ENCODE results near the gene SOX5.

SOX5 gene

GRCh38 chr12:23670684-23671083 is 278.8 kb downstream of the SOX5 start:
- DNase-seq = no peak

- no peak for DNase-seq
Observed at GRCh38 chr12:23669691-23670090, 279.8 kb downstream of the SOX5 start.

GRCh38 chr12:23666866-23667265 is 282.6 kb downstream of the SOX5 start:
- DNase-seq = no peak

GRCh38 chr12:23662966-23663365 is 286.5 kb downstream of the SOX5 start:
- peak; percentile 15 for DNase-seq

GRCh38 chr12:23659131-23659530 is 290.3 kb downstream of the SOX5 start:
- DNase-seq = no peak

GRCh38 chr12:23657598-23657997 is 291.9 kb downstream of the SOX5 start:
- DNase-seq = no peak

GRCh38 chr12:23655884-23656283 is 293.6 kb downstream of the SOX5 start:
- no peak for DNase-seq

- no peak for DNase-seq
Observed at GRCh38 chr12:23655112-23655511, 294.4 kb downstream of the SOX5 start.

- DNase-seq = no peak
Observed at GRCh38 chr12:23648546-23648945, 300.9 kb downstream of the SOX5 start.

GRCh38 chr12:23640754-23641153 is 308.7 kb downstream of the SOX5 start:
- DNase-seq = no peak

- DNase-seq = no peak
Observed at GRCh38 chr12:23634344-23634743, 315.1 kb downstream of the SOX5 start.

GRCh38 chr12:23631786-23632377 is 317.6 kb downstream of the SOX5 start:
- DNase-seq = no peak

GRCh38 chr12:23630524-23630923 is 318.9 kb downstream of the SOX5 start:
- no peak for DNase-seq

- DNase-seq = no peak
Observed at GRCh38 chr12:23628806-23629205, 320.7 kb downstream of the SOX5 start.

GRCh38 chr12:23626791-23627190 is 322.7 kb downstream of the SOX5 start:
- no peak for DNase-seq

GRCh38 chr12:23621900-23622299 is 327.6 kb downstream of the SOX5 start:
- no peak for DNase-seq

- DNase-seq = no peak
Observed at GRCh38 chr12:23618718-23619117, 330.8 kb downstream of the SOX5 start.

GRCh38 chr12:23617749-23618148 is 331.7 kb downstream of the SOX5 start:
- DNase-seq = peak; percentile 96

GRCh38 chr12:23614280-23614679 is 335.2 kb downstream of the SOX5 start:
- DNase-seq = no peak

GRCh38 chr12:23611320-23611719 is 338.1 kb downstream of the SOX5 start:
- no peak for DNase-seq

GRCh38 chr12:23600919-23601318 is 348.6 kb downstream of the SOX5 start:
- no peak for DNase-seq

GRCh38 chr12:23596568-23596967 is 352.9 kb downstream of the SOX5 start:
- no peak for DNase-seq

- DNase-seq = no peak
Observed at GRCh38 chr12:23587833-23588559, 361.5 kb downstream of the SOX5 start.

- DNase-seq = no peak
Observed at GRCh38 chr12:23585782-23586163, 363.7 kb downstream of the SOX5 start.

Measured in NCI-H1694 treated with DMSO at 0.1 percent for 48 hours (cell line).